ENCODE results near the gene EPHB1. TPM values are rescaled to one million over a fixed set of nuclear protein-coding genes. Genes with fewer than 3 reads are reported as not detected.

Gene EPHB1
- total RNA-seq, 1 experiment from 2014 or later = 7.0 TPM

DNA sequence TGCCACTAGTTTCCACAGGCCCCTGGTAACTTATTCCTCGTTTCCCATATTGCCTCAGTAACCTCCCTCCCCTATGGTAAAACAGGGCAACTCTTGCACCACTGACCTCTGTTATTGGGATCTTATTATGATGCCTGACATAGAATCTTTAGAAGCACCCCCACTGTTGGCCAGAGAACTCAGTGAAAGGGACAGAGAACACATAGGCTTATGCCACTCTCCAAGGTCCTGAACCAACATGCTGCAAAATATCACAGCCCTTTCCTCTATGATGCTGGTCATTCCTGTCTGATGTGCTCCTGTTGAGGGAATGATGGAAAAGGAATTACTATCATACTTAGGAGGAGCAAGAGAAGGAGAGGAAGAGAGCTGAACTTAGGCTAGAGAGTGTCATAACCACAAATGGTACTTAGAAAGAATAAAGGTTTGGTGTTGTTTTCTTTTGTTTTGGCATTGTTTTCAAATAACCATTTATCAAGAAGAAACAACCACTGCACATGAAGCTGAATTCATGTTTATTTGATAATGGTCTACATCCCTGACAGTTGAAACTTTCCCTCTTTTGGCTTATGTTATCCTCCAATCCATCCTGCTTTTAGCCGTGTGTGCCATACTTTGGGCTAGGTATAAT lies 330.2 kb downstream of the EPHB1 start (continued):
- TF ChIP-seq ZNF232 (CRISPR knock-in tag; IDR thresholded peaks at IDR 0.05) (0 out of 2 replicates have a peak, but pooled peaks have one; percentile 46), ESRRA (CRISPR knock-in tag; IDR thresholded peaks at IDR 0.05; ENCODE audit: borderline replicate concordance) (no peak)

DNA sequence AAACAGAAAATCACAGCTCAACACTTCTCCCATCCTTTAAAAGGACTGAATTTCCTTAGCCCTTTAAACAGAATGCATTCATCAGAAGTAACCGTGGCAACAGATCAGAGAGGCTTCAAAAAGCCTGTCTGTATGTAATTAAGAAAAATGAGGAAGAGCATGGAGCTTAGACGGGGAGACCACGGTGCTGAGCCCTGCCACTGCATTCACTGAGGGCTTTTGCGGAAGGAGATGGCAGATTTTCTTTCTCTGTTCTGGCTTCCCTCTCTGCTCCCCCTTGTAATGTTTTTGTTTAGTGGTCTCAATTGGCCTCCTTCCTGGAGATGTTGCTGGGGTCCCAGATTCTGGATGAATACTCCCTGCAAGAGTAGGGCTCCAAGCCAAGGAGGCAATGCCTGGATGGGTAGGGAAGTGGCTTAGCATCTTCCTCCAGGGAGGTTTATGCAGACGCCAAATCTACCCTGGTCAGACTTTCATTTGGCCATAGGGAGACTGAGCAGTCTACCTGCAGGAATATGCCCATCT lies 332.9 kb downstream of the EPHB1 start:
- H3K27ac Mint-ChIP-seq = no peak overlapping the region
- ATAC-seq (no peak), DNase-seq (ENCODE audit: low spot score) (no peak)
- H3K27me3 Mint-ChIP-seq (ENCODE audit: low read depth) = no peaks in the 10 kb centered on the region
- H3K4me3 Mint-ChIP-seq = no peak overlapping the region
- no peaks in the 10 kb centered on the region for H3K9me3 Mint-ChIP-seq
- H3K4me1 Mint-ChIP-seq = no peaks in the 10 kb centered on the region
- TF ChIP-seq TP53 (CRISPR knock-in tag; IDR thresholded peaks at IDR 0.05) = no peak
- TF ChIP-seq, protein P1, sequence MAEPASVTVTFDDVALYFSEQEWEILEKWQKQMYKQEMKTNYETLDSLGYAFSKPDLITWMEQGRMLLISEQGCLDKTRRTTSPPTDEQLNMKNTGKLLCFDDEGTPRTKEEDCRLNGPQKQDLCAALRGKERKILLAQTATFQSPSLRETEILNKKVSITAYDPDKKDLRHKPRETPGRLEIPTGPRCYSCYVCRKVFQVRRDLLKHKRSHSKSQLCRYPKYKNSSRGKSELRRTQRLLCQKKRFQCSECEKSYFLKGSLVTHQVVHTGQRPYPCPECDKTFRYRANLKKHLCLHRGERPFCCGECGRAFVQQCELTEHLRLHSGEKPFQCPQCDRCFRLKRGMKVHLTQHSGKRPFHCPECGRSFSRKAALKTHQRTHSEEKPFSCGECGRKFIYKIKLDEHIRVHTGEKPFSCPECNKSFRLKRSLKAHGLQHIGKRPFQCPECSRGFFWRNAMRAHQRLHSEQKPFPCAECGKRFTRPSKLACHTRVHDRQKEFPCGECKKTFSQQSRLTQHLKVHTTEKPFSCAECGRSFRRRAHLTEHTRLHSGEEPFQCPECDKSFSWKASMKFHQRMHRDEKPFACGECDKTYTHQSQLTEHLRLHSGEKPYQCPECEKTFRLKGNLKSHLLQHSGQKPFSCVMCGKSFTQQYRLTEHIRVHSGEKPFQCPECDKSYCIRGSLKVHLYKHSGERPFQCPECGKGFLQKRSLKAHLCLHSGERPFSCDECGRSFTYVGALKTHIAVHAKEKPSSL (CRISPR knock-in tag; conservative IDR thresholded peaks at IDR 0.05) = no peak
- TF ChIP-seq ATF1 (CRISPR knock-in tag; IDR thresholded peaks at IDR 0.05) = no peak
- TF ChIP-seq, protein P2, sequence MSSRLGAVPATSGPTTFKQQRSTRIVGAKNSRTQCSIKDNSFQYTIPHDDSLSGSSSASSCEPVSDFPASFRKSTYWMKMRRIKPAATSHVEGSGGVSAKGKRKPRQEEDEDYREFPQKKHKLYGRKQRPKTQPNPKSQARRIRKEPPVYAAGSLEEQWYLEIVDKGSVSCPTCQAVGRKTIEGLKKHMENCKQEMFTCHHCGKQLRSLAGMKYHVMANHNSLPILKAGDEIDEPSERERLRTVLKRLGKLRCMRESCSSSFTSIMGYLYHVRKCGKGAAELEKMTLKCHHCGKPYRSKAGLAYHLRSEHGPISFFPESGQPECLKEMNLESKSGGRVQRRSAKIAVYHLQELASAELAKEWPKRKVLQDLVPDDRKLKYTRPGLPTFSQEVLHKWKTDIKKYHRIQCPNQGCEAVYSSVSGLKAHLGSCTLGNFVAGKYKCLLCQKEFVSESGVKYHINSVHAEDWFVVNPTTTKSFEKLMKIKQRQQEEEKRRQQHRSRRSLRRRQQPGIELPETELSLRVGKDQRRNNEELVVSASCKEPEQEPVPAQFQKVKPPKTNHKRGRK (CRISPR knock-in tag; IDR thresholded peaks at IDR 0.05; ENCODE audit: borderline replicate concordance) = no peak
- TF ChIP-seq, protein P3, sequence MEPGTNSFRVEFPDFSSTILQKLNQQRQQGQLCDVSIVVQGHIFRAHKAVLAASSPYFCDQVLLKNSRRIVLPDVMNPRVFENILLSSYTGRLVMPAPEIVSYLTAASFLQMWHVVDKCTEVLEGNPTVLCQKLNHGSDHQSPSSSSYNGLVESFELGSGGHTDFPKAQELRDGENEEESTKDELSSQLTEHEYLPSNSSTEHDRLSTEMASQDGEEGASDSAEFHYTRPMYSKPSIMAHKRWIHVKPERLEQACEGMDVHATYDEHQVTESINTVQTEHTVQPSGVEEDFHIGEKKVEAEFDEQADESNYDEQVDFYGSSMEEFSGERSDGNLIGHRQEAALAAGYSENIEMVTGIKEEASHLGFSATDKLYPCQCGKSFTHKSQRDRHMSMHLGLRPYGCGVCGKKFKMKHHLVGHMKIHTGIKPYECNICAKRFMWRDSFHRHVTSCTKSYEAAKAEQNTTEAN (CRISPR knock-in tag; IDR thresholded peaks at IDR 0.05) = no peak
- TF ChIP-seq, protein P4, sequence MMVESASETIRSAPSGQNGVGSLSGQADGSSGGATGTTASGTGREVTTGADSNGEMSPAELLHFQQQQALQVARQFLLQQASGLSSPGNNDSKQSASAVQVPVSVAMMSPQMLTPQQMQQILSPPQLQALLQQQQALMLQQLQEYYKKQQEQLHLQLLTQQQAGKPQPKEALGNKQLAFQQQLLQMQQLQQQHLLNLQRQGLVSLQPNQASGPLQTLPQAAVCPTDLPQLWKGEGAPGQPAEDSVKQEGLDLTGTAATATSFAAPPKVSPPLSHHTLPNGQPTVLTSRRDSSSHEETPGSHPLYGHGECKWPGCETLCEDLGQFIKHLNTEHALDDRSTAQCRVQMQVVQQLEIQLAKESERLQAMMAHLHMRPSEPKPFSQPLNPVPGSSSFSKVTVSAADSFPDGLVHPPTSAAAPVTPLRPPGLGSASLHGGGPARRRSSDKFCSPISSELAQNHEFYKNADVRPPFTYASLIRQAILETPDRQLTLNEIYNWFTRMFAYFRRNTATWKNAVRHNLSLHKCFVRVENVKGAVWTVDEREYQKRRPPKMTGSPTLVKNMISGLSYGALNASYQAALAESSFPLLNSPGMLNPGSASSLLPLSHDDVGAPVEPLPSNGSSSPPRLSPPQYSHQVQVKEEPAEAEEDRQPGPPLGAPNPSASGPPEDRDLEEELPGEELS (CRISPR knock-in tag; IDR thresholded peaks at IDR 0.05) = no peak
- TF ChIP-seq, protein P5, sequence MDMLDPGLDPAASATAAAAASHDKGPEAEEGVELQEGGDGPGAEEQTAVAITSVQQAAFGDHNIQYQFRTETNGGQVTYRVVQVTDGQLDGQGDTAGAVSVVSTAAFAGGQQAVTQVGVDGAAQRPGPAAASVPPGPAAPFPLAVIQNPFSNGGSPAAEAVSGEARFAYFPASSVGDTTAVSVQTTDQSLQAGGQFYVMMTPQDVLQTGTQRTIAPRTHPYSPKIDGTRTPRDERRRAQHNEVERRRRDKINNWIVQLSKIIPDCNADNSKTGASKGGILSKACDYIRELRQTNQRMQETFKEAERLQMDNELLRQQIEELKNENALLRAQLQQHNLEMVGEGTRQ (CRISPR knock-in tag; IDR thresholded peaks at IDR 0.05) = no peak
- TF ChIP-seq HMGA2 (CRISPR knock-in tag; IDR thresholded peaks at IDR 0.05) = no peak
- TF ChIP-seq GRHL2 (CRISPR knock-in tag; IDR thresholded peaks at IDR 0.05; ENCODE audit: insufficient replicate concordance, severe bottlenecking) = no peak
- TF ChIP-seq, protein P6, sequence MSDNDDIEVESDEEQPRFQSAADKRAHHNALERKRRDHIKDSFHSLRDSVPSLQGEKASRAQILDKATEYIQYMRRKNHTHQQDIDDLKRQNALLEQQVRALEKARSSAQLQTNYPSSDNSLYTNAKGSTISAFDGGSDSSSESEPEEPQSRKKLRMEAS (CRISPR knock-in tag; IDR thresholded peaks at IDR 0.05) = no peak
- no peak for TF ChIP-seq ZNF263 (CRISPR knock-in tag; IDR thresholded peaks at IDR 0.05; ENCODE audit: low read depth)
- no peak for TF ChIP-seq ZBTB21 (CRISPR knock-in tag; IDR thresholded peaks at IDR 0.05; ENCODE audit: borderline replicate concordance)
- TF ChIP-seq NFYB (CRISPR knock-in tag; conservative IDR thresholded peaks at IDR 0.05; ENCODE audit: low read depth) = no peak
- no peak for TF ChIP-seq ZNF671 (CRISPR knock-in tag; IDR thresholded peaks at IDR 0.05)
- TF ChIP-seq SP1 (CRISPR knock-in tag; conservative IDR thresholded peaks at IDR 0.05) = no peak
- ChIA-PET CTCF (interaction anchor here (1.0 kb wide), 1 partner anchor 289 kb away, joined by 3 read pairs; no protein-coding TSS in a partner anchor), POLR2A (no interaction called here)
- H3K36me3 Mint-ChIP-seq = no peaks in the 10 kb centered on the region
